ENCODE data around the gene ACBD4.
A peak's percentile ranks its signal among the peaks of the same experiment; 100 is the strongest.

Gene ACBD4

DNA sequence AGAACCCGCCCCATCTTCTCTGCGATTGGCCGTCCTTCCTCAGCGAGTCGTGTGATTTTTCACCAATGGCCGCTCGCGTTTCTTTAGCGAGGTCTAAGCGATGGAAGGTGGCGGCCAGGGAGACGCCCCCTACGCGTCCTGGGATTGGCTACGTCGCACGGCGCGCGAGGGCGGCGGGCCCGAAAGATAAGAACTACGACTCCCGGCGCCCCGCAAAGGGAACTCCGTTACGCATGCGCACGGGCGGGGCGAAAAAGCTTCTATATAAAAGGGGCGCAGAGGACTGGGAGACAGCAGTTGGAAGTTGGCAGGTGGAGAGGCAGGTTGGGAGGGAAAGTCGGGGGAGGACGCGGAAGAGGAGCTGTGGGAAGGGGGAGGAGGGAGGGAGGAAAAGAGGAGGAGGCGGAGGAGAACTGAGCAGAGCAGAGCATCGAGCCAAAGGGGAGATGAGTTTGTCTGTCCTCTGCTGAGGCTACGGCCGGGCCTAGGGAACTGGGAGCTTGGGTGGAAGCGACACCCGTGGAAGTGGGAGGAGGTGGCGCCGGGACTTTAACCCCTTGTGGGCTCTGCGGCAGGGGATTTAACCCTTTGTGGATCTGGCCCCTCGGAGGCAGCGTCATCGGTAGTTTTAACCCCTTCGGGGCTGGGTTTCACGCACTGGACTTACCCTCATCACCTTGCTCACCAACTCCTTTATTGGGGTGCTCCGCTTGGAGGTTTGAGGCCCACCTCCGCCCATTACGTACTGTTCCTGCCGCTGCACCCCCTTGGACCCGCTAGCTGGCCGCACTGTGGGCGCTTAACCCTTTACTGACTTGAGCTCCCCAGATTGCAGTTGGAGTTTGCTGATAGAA is 12.9 kb downstream of the ACBD4 start, which contains the start of gene HEXIM1:
Gene HEXIM1, plus strand, starts transcription at position 293 of the 854 bp plus-strand sequence. CDS start 716 bp downstream, outside the sequence.
- WGBS, 2 donors (ENCODE audit: extremely low coverage in 2 of 2, insufficient read length in 2 of 2, insufficient replicate concordance in 1 of 2), result no CpG with 5 or more reads among the region's 58 CpGs
- Histone ChIP-seq H4K8ac (ENCODE audit: low read depth, low read length) (no peak within 1 kb of the TSS), H3K9me3 (replicated peaks in 1 of 2; ENCODE audit: control insufficient read depth in 2 of 2, insufficient read depth in 1 of 2, low read depth in 1 of 2, low read length in 2 of 2) (no peaks in the 10 kb centered on the region), H3K4me1 (ENCODE audit: control insufficient read depth in 2 of 2, insufficient read depth in 1 of 2, low read depth in 1 of 2, low read length in 2 of 2) (peaks cover 9 to 19% of the 10 kb centered on the region in 2 donors), H3K4me2 (ENCODE audit: insufficient read depth, low read length, poor library complexity, severe bottlenecking) (peak within 1 kb of the TSS; percentile 84), H2BK5ac (ENCODE audit: low read length) (peak within 1 kb of the TSS; percentile 96), H2AFZ (ENCODE audit: low read length) (peak within 1 kb of the TSS; percentile 84), H2BK120ac (ENCODE audit: low read depth, low read length) (no peak within 1 kb of the TSS), H3K23ac (ENCODE audit: low read depth, low read length, poor library complexity) (peak within 1 kb of the TSS; percentile 100), H3K27me3 (ENCODE audit: control insufficient read depth in 3 of 3, insufficient read depth in 3 of 3, low read depth in 1 of 3, low read length in 3 of 3) (no peaks in the 10 kb centered on the region), H3K79me1 (ENCODE audit: low read depth, low read length) (peaks cover 5% of the 10 kb centered on the region), H3K36me3 (replicated peaks in 1 of 2; ENCODE audit: control insufficient read depth in 2 of 2, insufficient read depth in 2 of 2, low read length in 2 of 2) (peaks cover 0 to 4% of the 10 kb centered on the region in 2 donors), H3K9ac (ENCODE audit: low read depth, low read length, poor library complexity) (peak within 1 kb of the TSS; percentile 94), H3K4me3 (ENCODE audit: low read length in 2 of 2) (peak within 1 kb of the TSS; percentile 96 to 98), H2BK12ac (ENCODE audit: low read length) (no peak within 1 kb of the TSS), H3K4ac (ENCODE audit: low read length) (no peak within 1 kb of the TSS), H3K27ac (replicated peaks; ENCODE audit: low read length) (peak within 1 kb of the TSS; percentile 96), H2BK15ac (ENCODE audit: low read length) (no peak within 1 kb of the TSS), H3K18ac (ENCODE audit: low read length) (peak within 1 kb of the TSS; percentile 99), H4K91ac (ENCODE audit: low read depth, low read length, poor library complexity) (no peak within 1 kb of the TSS), H2AK5ac (ENCODE audit: low read depth, low read length) (peak within 1 kb of the TSS; percentile 79), H3K14ac (ENCODE audit: low read length) (peak within 1 kb of the TSS; percentile 75)
- peak; percentile 100 for DNase-seq (ENCODE audit: low spot score)

DNA sequence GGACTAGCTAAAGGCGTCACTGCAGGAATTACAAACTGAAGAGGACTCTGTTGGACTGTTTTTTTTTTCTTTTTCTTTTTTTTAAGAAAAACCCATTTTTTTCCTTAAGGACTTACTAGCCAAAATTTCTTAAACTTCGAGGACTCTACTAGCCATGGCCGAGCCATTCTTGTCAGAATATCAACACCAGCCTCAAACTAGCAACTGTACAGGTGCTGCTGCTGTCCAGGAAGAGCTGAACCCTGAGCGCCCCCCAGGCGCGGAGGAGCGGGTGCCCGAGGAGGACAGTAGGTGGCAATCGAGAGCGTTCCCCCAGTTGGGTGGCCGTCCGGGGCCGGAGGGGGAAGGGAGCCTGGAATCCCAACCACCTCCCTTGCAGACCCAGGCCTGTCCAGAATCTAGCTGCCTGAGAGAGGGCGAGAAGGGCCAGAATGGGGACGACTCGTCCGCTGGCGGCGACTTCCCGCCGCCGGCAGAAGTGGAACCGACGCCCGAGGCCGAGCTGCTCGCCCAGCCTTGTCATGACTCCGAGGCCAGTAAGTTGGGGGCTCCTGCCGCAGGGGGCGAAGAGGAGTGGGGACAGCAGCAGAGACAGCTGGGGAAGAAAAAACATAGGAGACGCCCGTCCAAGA is 13.7 kb downstream of the ACBD4 start:
- WGBS, 2 donors (ENCODE audit: extremely low coverage in 2 of 2, insufficient read length in 2 of 2, insufficient replicate concordance in 1 of 2), result no CpG with 5 or more reads among the region's 32 CpGs
- H3K9me3 ChIP-seq (replicated peaks in 1 of 2; ENCODE audit: control insufficient read depth in 2 of 2, insufficient read depth in 1 of 2, low read depth in 1 of 2, low read length in 2 of 2), result no peaks in the 10 kb centered on the region
- H3K4me3 ChIP-seq (ENCODE audit: low read length in 2 of 2), result peak overlapping the region; percentile 96 to 98

DNA sequence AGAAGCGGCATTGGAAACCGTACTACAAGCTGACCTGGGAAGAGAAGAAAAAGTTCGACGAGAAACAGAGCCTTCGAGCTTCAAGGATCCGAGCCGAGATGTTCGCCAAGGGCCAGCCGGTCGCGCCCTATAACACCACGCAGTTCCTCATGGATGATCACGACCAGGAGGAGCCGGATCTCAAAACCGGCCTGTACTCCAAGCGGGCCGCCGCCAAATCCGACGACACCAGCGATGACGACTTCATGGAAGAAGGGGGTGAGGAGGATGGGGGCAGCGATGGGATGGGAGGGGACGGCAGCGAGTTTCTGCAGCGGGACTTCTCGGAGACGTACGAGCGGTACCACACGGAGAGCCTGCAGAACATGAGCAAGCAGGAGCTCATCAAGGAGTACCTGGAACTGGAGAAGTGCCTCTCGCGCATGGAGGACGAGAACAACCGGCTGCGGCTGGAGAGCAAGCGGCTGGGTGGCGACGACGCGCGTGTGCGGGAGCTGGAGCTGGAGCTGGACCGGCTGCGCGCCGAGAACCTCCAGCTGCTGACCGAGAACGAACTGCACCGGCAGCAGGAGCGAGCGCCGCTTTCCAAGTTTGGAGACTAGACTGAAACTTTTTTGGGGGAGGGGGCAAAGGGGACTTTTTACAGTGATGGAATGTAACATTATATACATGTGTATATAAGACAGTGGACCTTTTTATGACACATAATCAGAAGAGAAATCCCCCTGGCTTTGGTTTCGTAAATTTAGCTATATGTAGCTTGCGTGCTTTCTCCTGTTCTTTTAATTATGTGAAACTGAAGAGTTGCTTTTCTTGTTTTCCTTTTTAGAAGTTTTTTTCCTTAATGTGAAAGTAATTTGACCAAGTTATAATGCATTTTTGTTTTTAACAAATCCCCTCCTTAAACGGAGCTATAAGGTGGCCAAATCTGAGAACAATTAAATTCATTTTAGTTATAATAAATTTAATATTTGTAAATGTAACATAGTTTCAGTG is 14.5 kb downstream of the ACBD4 start:
- Histone ChIP-seq H3K9ac (ENCODE audit: low read depth, low read length, poor library complexity) (peak overlapping the region; percentile 97), H2AK5ac (ENCODE audit: low read depth, low read length) (peak overlapping the region; percentile 64), H3K4me3 (ENCODE audit: low read length in 2 of 2) (peak overlapping the region; percentile 96 to 98), H3K9me3 (replicated peaks in 1 of 2; ENCODE audit: control insufficient read depth in 2 of 2, insufficient read depth in 1 of 2, low read depth in 1 of 2, low read length in 2 of 2) (no peaks in the 10 kb centered on the region), H2BK12ac (ENCODE audit: low read length) (no peak overlapping the region), H3K79me1 (ENCODE audit: low read depth, low read length) (peaks cover 5% of the 10 kb centered on the region), H3K27me3 (ENCODE audit: control insufficient read depth in 3 of 3, insufficient read depth in 3 of 3, low read depth in 1 of 3, low read length in 3 of 3) (no peaks in the 10 kb centered on the region), H4K8ac (ENCODE audit: low read depth, low read length) (no peak overlapping the region), H2BK5ac (ENCODE audit: low read length) (peak overlapping the region; percentile 96), H3K4me2 (ENCODE audit: insufficient read depth, low read length, poor library complexity, severe bottlenecking) (peak overlapping the region; percentile 84), H3K23ac (ENCODE audit: low read depth, low read length, poor library complexity) (peak overlapping the region; percentile 90), H4K91ac (ENCODE audit: low read depth, low read length, poor library complexity) (no peak overlapping the region), H3K14ac (ENCODE audit: low read length) (no peak overlapping the region), H3K27ac (replicated peaks; ENCODE audit: low read length) (peak overlapping the region; percentile 95), H2AFZ (ENCODE audit: low read length) (peak overlapping the region; percentile 54), H3K4me1 (ENCODE audit: control insufficient read depth in 2 of 2, insufficient read depth in 1 of 2, low read depth in 1 of 2, low read length in 2 of 2) (peaks cover 3 to 12% of the 10 kb centered on the region in 2 donors), H3K4ac (ENCODE audit: low read length) (no peak overlapping the region), H3K36me3 (replicated peaks in 1 of 2; ENCODE audit: control insufficient read depth in 2 of 2, insufficient read depth in 2 of 2, low read length in 2 of 2) (peaks cover 0 to 4% of the 10 kb centered on the region in 2 donors), H3K18ac (ENCODE audit: low read length) (peak overlapping the region; percentile 99), H2BK120ac (ENCODE audit: low read depth, low read length) (no peak overlapping the region), H2BK15ac (ENCODE audit: low read length) (peak overlapping the region; percentile 74)
- WGBS, 2 donors (ENCODE audit: extremely low coverage in 2 of 2, insufficient read length in 2 of 2, insufficient replicate concordance in 1 of 2), result no CpG with 5 or more reads among the region's 56 CpGs
- DNase-seq (ENCODE audit: low spot score), result no peak

More for the DNA sequence above, 13.7 kb downstream of the ACBD4 start:
- DNase-seq (ENCODE audit: low spot score), result peak; percentile 86
- H3K18ac ChIP-seq (ENCODE audit: low read length), result peak overlapping the region; percentile 99
- peak overlapping the region; percentile 54 for H2AFZ ChIP-seq (ENCODE audit: low read length)
- no peaks in the 10 kb centered on the region for H3K27me3 ChIP-seq (ENCODE audit: control insufficient read depth in 3 of 3, insufficient read depth in 3 of 3, low read depth in 1 of 3, low read length in 3 of 3)
- peaks cover 0 to 4% of the 10 kb centered on the region in 2 donors for H3K36me3 ChIP-seq (replicated peaks in 1 of 2; ENCODE audit: control insufficient read depth in 2 of 2, insufficient read depth in 2 of 2, low read length in 2 of 2)
- no peak overlapping the region for H2BK12ac ChIP-seq (ENCODE audit: low read length)
- H2BK15ac ChIP-seq (ENCODE audit: low read length), result no peak overlapping the region
- H3K14ac ChIP-seq (ENCODE audit: low read length), result peak overlapping the region; percentile 75
- no peak overlapping the region for H4K8ac ChIP-seq (ENCODE audit: low read depth, low read length)
- H3K27ac ChIP-seq (replicated peaks; ENCODE audit: low read length), result peak overlapping the region; percentile 95
- peak overlapping the region; percentile 89 for H3K9ac ChIP-seq (ENCODE audit: low read depth, low read length, poor library complexity)
- peaks cover 5% of the 10 kb centered on the region for H3K79me1 ChIP-seq (ENCODE audit: low read depth, low read length)
- no peak overlapping the region for H4K91ac ChIP-seq (ENCODE audit: low read depth, low read length, poor library complexity)
- H3K4ac ChIP-seq (ENCODE audit: low read length), result no peak overlapping the region
- peak overlapping the region; percentile 84 for H3K4me2 ChIP-seq (ENCODE audit: insufficient read depth, low read length, poor library complexity, severe bottlenecking)
- H3K4me1 ChIP-seq (ENCODE audit: control insufficient read depth in 2 of 2, insufficient read depth in 1 of 2, low read depth in 1 of 2, low read length in 2 of 2), result peaks cover 4 to 12% of the 10 kb centered on the region in 2 donors
- no peak overlapping the region for H2BK120ac ChIP-seq (ENCODE audit: low read depth, low read length)
- H2AK5ac ChIP-seq (ENCODE audit: low read depth, low read length), result peak overlapping the region; percentile 79
- peak overlapping the region; percentile 96 for H2BK5ac ChIP-seq (ENCODE audit: low read length)
- H3K23ac ChIP-seq (ENCODE audit: low read depth, low read length, poor library complexity), result peak overlapping the region; percentile 90
